ENCODE data around the gene RAB7B.

Gene RAB7B

DNA sequence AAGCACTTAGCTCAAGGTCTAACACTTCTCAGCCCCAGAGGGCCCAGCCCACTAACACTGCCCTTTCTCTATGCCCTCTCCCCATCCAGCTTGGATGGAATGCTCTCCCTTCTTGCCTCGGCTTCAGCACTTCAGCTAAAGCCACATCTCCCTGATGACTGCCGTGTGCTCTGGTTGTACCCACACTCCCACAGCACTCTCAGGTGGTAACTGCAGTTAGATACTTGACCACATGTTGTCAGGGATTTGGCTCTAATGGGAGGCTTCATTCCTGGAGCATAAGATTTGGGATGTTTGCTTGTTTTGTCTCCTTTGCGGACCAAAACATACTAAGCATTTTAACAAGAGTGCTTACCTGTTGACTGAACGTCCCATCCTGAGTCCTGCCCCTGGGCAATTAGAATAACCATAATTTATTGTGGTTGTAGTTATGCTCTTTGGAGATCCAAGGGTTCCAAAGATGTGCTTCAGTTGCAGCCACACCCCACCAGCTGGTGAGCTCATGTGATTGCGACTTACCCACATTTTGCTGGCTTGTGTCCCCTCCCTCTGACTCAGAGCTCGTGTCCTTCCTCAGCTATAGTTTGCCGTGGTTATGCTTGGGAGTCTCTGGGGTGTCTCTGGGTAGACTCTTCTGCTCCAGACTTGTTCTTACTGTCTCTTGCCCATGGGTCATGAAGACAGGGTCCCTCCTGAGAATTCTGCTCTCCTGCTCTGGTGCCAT lies 52.2 kb downstream of the RAB7B start:
- in situ Hi-C loops (cut with MboI; ENCODE audit: low sequenced_read_pairs) = no loop called here

DNA sequence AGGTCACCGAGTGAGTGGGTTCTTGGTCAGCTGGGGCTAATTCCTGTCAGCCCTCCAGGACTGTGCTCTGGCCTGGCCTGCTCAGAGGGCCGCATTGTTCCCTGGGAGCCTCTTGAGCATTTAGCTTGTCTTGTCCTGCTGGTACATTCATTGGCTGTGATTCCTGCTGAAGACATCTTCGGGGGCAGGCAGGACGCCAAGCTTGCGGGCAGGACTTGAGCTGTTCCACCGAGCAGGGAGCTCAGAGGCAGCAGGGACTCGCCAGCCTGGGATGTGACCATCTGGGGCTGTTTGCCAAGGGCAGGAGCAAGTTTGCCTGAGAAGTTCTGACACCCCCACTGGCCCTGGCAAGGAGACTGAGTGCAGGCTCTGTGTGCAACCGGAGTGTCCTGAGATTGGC lies 52.9 kb downstream of the RAB7B start:
- in situ Hi-C loops (cut with MboI; ENCODE audit: low sequenced_read_pairs) = no loop called here

DNA sequence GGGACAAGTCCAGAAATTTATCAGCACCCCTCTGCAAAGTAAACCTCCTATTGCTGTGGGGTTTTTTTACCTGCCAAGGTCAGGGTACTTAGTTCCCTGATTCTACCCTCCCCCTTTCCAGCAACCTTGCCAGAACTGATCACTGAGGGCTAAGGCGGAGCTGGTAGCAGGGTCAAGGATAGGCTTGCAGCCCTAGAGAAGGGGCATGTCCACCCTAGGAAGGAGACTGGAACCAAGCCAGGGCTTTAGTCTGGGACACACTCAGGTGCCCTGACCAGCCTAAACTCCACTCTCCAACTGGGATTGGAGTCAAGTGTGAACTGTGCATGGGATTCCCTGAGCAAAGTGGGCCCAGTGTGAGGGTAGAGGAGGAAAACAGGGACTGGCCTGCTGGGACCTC lies 53.4 kb downstream of the RAB7B start:
- in situ Hi-C loops (cut with MboI; ENCODE audit: low sequenced_read_pairs) = no loop called here

DNA sequence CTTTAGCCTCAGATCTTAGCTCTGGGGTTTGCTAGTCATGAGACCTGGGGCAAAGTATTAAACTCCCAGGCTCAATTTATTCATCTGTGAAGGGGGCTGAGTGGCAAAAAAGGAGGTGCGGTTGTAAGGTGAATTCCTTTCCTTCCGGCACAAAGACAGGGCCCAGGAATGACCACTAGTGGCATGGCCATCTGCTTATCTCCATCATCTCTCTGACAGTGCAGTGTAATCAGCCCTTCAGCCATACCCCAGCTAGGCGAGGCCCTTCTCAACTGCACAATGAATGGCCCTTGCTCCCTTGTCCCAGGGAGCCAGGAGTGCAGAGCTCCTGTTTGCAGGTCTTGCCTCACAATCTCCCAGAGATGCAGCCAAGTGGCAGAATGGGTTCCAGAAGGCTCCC lies 54.3 kb downstream of the RAB7B start:
- in situ Hi-C loops (cut with MboI; ENCODE audit: low sequenced_read_pairs) = no loop called here

DNA sequence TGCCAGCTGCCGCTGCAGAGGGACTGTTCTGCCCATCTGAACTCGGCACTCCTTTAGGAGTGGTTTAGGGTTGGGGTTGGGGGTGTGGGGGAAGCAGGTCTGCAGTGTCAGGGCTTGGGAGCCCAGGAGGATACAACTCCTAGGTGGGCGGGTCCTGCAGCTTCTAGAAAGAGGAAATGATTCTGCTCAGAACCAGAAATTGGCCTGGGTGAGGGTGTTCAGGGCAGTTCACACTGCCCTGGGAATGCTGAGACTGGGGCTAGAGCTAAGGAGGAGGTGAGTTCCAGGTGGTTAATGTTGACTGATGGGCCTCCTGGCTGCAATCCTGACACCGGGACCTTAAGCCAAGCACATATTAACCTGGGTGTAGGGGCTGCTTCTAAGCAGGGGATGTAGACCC lies 55.2 kb downstream of the RAB7B start:
- in situ Hi-C loops (cut with MboI; ENCODE audit: low sequenced_read_pairs) = no loop called here

DNA sequence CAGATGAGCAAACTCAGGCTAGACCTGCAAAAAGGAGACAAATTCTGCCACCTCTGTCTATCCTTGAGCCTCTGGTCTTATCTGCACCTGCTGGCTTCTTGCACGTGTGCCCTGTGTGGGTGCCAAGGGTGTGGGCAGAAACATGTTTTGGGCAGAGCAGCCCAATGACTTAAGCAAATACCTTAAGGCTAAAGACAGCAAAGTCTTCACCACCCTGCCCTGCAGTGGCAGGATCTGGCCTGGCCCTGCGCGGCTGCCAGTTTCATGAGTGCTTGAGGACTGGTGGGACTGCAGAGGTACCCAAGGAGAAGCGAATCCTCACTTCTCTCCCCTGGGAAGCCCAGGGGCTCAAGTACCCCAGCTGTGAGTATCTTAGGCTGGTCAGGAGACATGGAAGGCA lies 56.2 kb downstream of the RAB7B start:
- in situ Hi-C loops (cut with MboI; ENCODE audit: low sequenced_read_pairs) = no loop called here

DNA sequence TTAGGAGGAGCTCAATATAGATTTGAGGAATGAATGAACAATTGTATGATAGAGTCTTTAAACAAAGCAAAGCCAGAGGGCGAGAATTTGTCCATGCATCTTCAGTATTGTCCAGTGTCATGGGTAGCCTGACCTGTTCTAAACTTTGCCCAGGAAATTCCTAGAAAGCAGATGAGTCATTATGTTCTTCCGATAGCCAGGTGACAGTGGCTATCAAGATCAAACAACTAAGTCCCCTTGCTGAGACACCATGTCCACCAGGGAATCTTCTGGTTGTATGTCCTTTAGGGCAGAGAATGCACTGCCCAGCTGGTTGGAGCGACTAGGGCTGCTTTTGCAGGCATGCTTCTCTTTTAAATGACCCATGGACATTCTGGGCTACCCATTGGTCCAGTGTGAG lies 58.1 kb downstream of the RAB7B start:
- in situ Hi-C loops (cut with MboI; ENCODE audit: low sequenced_read_pairs) = no loop called here

DNA sequence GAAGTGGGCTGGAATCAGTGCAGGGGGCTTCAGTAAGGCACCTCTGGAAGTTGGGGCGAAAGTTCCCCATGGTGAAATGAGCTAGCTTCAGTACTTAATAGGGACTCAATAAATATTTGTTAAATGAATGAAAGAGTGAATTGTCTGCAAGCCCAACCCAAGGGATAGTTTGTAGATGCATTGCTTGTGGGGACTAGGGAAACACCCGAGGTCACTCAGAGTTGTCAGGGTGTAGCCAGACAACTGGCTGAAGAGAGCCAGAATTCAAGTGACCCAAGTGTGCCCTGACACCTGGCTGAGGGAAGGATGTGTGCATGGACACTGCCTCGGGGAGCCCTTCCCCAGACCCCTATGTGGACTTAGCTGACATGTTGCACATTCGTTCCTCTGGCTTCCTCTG lies 58.7 kb downstream of the RAB7B start:
- in situ Hi-C loops (cut with MboI; ENCODE audit: low sequenced_read_pairs) = no loop called here

DNA sequence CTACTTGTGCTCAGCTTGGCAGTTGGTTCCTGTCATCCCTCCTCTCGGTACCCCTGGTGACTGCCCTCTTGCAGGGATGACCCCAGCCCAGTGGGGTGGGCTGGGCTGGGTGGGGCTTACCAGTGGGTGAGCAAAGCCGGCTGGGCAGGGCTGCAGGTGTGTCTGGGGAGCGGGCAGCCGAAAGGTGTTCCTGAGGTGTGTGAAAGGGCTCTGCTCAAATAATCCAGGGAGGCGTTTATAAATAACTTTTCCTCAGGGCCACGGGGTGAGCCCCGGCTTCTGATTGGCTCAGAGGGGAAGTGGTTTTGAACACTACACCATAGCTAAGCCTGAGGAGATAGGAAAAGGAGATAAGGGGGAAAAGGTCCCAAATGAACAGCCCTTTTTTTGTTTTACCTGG lies 60.0 kb downstream of the RAB7B start, which contains the start of gene SLC26A9:
TSS of gene SLC26A9 (minus strand) at position 212 of the 400 bp plus-strand sequence. CDS start 7,636 bp downstream, outside the sequence.
- in situ Hi-C loops (cut with MboI; ENCODE audit: low sequenced_read_pairs) = no loop called here

DNA sequence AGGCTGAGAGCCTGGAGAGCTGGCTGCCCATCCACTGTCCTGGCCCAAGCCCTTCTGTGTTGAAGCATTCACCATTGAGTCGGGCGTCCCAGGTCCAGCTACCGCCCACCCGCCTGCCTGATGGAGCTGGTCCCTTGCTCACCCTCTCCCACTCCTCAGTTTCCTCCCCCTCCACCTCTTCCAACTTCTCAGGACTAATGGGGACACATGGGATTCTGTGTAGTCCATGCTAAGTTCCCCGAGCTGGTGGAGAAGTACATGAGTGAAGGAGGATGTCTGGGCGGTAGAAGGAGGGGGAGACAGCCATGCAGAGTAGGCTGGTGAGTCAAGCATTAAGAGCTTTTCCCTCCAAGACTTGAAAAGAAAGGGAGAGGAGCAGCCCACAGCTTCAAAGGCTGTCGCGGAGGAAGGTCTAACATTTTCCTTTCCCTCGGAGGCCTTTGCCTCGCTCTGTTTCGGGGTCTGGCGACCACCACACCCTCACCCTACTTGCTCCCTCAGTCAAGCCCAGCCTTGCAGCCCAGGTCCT lies 60.5 kb downstream of the RAB7B start:
- in situ Hi-C loops (cut with MboI; ENCODE audit: low sequenced_read_pairs) = no loop called here

DNA sequence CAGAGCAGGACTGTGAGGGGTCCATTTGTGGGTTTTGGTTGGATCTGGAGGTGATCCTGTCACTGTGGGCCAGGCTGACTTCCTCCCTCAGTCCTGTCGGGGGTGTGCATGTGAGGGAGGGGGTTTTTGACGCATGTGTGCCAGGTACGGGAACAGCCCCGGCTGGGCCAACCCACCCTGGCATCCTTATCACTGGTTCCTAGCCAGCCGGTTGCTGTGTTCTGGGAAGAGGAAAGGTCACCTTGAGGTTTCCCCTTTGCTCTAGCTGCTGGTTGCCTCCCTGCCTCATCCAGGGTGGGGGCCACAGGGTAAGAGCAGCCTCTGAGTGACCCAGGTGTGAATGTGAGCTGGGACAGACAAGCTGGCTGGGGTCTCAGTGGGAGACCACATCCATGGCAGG lies 62.5 kb downstream of the RAB7B start:
- in situ Hi-C loops (cut with MboI; ENCODE audit: low sequenced_read_pairs) = no loop called here

DNA sequence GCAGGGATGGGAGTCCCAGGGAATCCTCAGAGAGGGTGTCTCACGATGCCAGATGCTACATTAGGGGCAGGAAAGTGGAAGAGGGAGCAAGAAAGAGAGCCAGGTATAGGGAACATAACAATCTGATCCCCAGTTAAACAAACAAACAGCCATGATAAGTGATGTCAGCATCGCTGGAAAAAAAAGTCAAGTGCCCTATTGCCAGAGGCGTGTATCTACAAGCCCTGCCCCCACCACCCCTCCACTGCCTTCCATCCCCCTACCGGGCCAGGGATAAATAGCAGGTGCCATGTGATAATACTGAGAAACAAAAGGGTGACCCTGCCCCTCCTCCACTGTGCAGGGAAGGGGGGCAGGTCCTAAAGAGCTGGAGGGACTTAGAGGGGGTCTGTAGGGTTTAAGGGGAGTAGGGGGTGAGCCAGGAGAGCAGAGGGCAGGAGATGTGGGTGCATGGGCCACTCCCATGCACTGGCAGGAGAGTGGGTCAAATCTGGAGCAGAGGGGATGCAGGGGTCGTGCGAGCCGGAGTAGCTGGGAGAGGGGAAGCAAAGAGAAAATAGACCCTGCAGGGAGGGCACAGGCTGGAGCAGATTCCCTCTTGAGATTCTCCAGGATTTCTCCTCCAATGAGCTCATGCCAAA lies 63.4 kb downstream of the RAB7B start:
- in situ Hi-C loops (cut with MboI; ENCODE audit: low sequenced_read_pairs) = no loop called here

DNA sequence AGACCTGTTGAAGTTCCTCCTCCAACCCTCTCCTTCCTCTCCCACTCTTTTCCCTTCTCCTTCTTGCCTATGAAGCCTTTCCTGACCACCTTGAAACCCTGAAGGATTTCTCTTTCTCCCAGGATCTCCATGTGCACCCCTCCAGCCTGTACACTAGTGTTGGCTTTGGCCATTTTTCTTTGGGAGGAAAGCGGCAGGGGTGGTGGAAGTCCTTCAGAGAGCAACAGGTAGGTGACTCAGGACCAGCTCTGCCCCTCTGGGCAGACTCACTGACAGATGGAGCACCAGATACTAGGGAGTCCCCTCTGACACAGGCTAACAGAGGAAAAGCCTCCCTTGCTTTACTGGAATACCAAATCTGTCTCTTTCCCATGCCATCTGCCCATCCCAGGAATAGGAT lies 64.5 kb downstream of the RAB7B start:
- in situ Hi-C loops (cut with MboI; ENCODE audit: low sequenced_read_pairs) = no loop called here

DNA sequence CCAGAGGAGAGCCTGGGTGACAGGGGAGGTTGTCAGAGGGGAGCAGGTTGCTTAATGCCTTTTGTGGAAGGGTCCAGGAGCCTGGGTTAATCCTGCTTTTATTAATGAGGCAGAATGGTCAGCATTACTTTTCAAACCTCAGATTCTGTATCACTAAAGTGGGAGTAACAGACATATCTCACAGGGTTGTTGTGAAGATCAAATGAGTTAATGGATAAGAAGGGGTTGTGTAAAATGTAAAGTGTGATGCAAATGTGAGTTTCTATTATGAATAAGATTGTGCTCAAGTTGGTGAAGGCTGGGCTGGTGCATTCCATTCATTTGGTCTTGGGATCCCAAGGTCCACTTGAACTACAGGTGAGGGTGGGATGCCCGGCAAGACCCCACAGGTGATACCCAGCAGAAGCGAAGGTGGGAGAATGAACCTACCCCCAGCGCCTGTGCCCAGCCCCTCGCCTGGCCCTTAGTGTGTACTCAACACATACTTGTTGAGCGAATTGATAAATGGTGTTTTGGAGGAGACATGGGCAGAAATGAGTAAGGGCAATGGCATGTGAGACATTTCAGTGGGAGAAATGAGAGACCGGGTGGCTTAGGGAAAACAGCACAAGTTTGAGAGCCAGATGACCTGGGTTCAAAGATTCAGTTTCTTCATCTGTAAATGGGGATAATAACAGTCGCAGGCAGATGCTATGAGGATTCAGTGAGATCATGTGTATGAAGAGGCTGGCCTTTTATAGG lies 66.2 kb downstream of the RAB7B start:
- in situ Hi-C loops (cut with MboI; ENCODE audit: low sequenced_read_pairs) = no loop called here

DNA sequence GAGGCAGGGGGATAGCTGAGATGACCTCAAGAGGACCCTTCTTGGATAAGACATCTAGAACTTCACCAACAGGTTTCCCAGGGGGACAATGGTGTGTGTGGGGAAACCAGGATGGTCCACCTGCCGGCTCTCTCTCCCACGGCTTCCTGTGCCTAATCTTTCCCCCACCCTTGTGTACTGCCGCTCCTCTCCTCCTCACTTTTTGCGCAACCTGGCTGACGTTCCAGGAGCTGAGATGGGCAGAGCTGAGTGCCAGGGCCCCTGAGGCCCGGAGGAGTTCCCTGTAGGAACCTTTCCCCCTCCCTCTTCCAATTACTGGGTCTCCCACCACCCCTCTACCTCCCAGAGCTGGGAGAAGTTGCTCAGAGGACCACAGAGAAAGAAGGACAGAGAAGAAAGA lies 66.9 kb downstream of the RAB7B start:
- in situ Hi-C loops (cut with MboI; ENCODE audit: low sequenced_read_pairs) = no loop called here

DNA sequence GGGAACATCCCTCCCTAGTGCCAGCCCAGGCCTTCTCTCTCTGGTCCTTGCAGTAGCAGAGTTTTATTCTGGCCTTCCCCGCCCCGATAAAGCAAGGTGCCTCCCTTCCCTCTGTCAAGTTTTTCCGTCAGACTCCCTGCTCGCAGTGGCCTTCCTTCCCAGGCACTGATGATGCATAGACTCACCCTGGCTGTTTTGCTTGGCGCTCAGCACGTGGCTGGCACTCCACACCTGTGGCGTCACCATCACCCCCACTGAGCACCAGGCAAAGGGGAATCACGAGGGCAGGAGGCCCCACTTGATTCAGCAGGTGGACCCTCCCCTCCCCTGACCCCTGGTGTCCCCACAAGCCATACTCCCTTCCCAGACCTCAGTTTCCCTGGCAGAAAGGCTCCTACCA lies 67.3 kb downstream of the RAB7B start:
- in situ Hi-C loops (cut with MboI; ENCODE audit: low sequenced_read_pairs) = no loop called here

DNA sequence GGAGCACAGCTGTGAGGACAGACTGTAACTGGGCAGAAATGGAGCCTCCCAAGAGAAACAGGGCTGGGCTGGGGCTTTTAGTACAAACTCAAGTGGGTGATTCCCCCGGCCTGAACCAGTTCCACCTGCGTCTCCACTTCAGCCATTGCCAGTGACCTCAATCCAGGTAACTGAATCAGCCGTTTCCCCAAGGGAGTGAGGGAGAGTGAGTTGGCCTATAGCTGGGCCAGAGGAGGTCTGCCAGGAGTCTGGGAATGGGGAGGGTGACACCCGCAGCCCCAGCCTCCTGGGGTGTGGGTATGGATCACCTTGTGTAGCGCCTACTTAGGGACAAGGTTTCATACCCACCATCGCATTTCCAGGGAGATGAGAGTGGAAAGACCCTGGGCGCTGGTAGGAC lies 68.4 kb downstream of the RAB7B start:
- in situ Hi-C loops (cut with MboI; ENCODE audit: low sequenced_read_pairs) = no loop called here

DNA sequence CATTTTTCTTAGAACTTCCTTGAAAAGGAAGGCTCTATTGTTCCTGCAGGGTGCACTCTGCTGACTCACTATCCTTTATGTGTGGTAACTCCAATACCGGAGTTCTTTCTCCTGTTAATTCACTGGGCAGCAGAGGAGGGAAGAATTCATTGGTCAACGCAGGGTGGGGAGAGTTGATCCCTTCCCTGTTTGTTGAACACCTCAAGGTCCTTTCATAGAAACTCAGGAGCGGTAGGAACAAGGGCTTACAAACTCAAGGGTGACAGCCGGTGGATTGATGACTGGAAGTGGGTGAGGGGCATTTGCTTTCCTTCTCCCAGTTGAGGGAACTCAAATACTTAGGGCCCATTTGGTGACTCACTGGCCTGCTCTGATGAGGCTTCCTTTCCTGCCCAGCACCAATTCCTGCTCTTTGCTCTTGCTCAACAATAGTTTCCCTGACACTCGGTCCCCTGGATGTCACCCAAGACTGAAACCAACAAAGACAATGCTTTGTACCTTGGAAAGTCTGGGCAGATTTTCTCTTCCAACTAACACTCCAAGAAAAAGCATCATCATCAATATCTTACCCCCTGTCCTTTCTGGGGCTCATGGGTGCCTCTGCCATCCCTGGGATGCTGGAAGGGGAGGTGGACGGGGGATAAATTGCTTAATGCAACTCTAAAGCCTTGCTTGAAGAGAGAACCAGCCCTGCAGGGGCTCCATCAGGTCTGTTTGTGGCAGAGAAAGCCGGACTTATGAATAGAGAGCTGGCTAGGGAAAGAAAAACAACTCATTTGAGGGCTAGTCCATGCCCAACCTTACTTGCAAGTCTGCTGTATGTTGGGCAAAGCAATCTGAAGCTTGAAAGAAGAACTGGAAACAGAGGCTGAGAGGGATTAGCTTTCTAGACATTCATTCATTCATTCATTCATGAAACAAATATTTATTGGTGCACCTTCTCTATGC lies 69.2 kb downstream of the RAB7B start:
- in situ Hi-C loops (cut with MboI; ENCODE audit: low sequenced_read_pairs) = no loop called here

DNA sequence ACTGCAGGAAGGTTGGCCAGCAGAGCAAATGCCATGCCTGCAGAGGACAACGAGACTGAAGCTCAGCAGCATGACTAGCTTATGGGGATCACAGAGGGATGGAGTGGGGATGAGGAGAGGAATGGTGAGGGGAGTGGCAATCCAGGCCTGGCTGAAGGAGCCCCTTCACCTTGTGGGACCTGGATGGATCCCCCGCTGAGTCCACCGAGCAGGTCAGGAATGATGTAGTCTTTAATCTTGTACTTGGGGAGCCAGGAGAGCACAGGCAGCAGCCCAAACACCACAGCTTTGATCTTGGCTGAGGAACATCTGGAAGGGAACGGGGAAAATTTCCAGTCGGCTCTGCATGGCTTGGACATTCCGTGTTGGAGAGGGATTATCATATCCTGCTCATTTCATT lies 70.4 kb downstream of the RAB7B start:
- in situ Hi-C loops (cut with MboI; ENCODE audit: low sequenced_read_pairs) = no loop called here

DNA sequence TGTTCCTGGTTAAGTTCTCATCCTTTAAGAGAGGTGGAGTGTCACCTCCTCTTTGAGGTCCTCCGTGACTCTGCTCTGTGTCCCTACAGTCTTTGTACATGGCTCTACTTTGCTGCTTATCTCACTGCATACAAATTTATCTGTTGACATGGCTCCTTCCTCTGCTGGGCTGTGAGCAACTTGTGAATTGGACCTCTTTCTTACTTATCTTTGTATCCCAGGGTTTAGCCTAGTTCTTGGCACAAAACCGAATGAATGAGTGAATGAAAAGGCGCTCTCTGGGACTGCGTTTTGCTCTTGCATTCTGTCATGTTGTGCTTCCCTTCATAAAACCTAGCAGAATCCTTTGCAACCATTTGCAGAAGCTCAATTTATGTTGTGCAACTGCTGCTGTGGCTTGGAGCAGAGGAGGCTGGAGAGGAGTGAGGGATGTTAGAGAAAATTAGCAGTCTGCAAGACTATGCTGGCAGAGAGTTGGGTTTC lies 72.4 kb downstream of the RAB7B start:
- in situ Hi-C loops (cut with MboI; ENCODE audit: low sequenced_read_pairs) = no loop called here

DNA sequence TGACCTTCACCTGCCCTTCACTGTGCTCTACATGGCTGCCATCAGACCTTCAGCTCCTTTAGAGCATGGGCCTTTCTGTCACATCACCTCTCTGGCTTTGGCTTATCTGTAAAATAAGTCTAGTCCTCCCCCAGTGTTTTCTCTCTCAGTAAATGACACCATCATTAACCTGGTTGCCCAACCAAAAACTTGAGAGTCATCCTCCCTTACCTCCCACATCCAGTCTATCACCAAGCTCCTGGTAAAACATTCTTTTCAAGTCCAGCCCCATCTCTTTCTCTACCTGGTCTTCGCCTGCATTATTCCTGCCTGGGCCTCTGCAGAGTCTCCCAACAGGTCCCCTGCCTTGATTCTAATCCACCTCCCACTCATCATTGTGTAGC lies 73.0 kb downstream of the RAB7B start:
- in situ Hi-C loops (cut with MboI; ENCODE audit: low sequenced_read_pairs) = no loop called here

All from HL-60/S4 (cell line).